Measurements from ENCODE around the gene STK17A. TPM values are rescaled to one million over a fixed set of nuclear protein-coding genes. Genes with fewer than 3 reads are reported as not detected.

The STK17A gene
- total RNA-seq, 1 experiment from 2014 or later: 9.8 TPM

- TF ChIP-seq CTCF (conservative IDR thresholded peaks at IDR 0.05): no peak
- no peak overlapping the region for H3K14ac ChIP-seq (ENCODE audit: insufficient read depth, low read length)
- H3T11ph ChIP-seq (ENCODE audit: low read length): no peak overlapping the region
- H2BK5ac ChIP-seq (ENCODE audit: insufficient read length, low read length): no peak overlapping the region
- no peak overlapping the region for H3K18ac ChIP-seq (ENCODE audit: insufficient read length, low read depth, low read length)
- H3K79me1 ChIP-seq (ENCODE audit: insufficient read depth, low read depth, low read length, poor library complexity, severe bottlenecking): no peaks in the 10 kb centered on the region
- H2BK20ac ChIP-seq (ENCODE audit: low read depth, low read length, poor library complexity, severe bottlenecking): no peak overlapping the region
- no peaks in the 10 kb centered on the region for H3K9me3 Mint-ChIP-seq
- WGBS (ENCODE audit: extremely low coverage, insufficient read length, low lambda C conversion rate): no CpG with 5 or more reads among the region's 3 CpGs
- no peak overlapping the region for H2BK120ac ChIP-seq (ENCODE audit: low read depth, low read length, poor library complexity, severe bottlenecking)
- H4K20me1 ChIP-seq (ENCODE audit: control insufficient read depth, insufficient read depth, insufficient read length): no peaks in the 10 kb centered on the region
- peaks cover 2 to 10% of the 10 kb centered on the region in 2 experiments; a peak in 3 of 4 replicates for H3K4me1 Mint-ChIP-seq
- no peak overlapping the region for H3K4me2 ChIP-seq (ENCODE audit: insufficient read depth, insufficient read length, low read length)
- H3K23ac ChIP-seq (ENCODE audit: insufficient read length, low read depth, low read length): no peak overlapping the region
- H3K23me2 ChIP-seq (ENCODE audit: insufficient read length, low read depth, low read length, poor library complexity, severe bottlenecking): no peaks in the 10 kb centered on the region
- H3K27me3 Mint-ChIP-seq (ENCODE audit: low read depth): no peaks in the 10 kb centered on the region
- H2AK5ac ChIP-seq (ENCODE audit: insufficient read length, low read length): no peak overlapping the region
- no peak overlapping the region for H3K56ac ChIP-seq (ENCODE audit: insufficient read length, low read depth, low read length)
- no peak overlapping the region for H3K9ac ChIP-seq (ENCODE audit: extremely low read depth, insufficient read length, low read length)
- no peaks in the 10 kb centered on the region for H3K9me3 ChIP-seq (ENCODE audit: control insufficient read depth, low read depth, low read length)
- no peak overlapping the region for H3K27ac Mint-ChIP-seq
- no peak overlapping the region for H2BK15ac ChIP-seq (ENCODE audit: low read depth, low read length)
- no peak overlapping the region for H3K27ac ChIP-seq (ENCODE audit: insufficient read length, low read depth, low read length)
- H4K91ac ChIP-seq (ENCODE audit: insufficient read length, low read depth, low read length): no peak overlapping the region
- no peak overlapping the region for H4K5ac ChIP-seq (ENCODE audit: insufficient read length, low read depth, low read length)
- H3K36me3 Mint-ChIP-seq (ENCODE audit: insufficient read depth in 1 of 3, low read depth in 3 of 3): no peaks in the 10 kb centered on the region
- H3K4me3 Mint-ChIP-seq: no peak overlapping the region
- H3K79me2 ChIP-seq (ENCODE audit: insufficient read depth, low read length): no peaks in the 10 kb centered on the region
- H3K4ac ChIP-seq (ENCODE audit: low read depth, low read length): no peak overlapping the region
- H2BK12ac ChIP-seq (ENCODE audit: insufficient read length, low read depth, low read length): no peak overlapping the region
- H2AFZ ChIP-seq (ENCODE audit: low read length): no peak overlapping the region
- H3K27me3 ChIP-seq (ENCODE audit: insufficient read depth, low read length): no peaks in the 10 kb centered on the region
- no peak for DNase-seq
- no peak overlapping the region for H4K8ac ChIP-seq (replicated peaks; ENCODE audit: insufficient read length, low read depth, low read length)
- H3K4me1 ChIP-seq (ENCODE audit: insufficient read depth, low read length): no peaks in the 10 kb centered on the region; the same call in 1 of the 2 replicates
These were observed 20.5 kb upstream of the STK17A start for GRCh38 chr7:43562383-43562782.

Measured in H9 (cell line).